ENCODE measurements around the gene RHOBTB1. TPM values are rescaled to one million over a fixed set of nuclear protein-coding genes. Genes with fewer than 3 reads are reported as not detected.
"Not testable (repeated sequence)": the region's sequence is repeated elsewhere in the genome, so short reads cannot be mapped to it uniquely, and the experiment has no call there.

RHOBTB1 gene
- total and polyA plus RNA-seq, 2 donors from 2014 or later, result 14.6 to 34.5 TPM

DNA sequence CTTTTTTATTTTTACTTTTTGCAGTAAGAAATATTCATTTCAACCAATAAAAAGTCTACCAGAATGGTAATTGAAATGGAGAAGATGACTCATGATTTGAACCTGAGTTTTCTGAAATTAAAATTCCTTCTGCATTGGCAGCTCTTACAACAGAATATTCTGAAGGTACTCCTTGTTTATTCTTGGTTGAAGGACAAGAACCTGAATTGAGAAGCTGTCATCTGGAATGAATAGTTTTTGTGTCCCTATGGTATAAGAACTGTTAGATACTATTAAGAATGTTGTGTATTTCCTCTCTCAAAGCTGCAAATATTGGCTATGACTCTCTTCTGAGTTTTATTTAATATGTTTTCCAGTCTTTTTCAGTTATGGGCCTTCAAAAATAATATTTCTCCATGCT lies 109.6 kb downstream of the RHOBTB1 start:
- FAIRE-seq, result no peak
- Histone ChIP-seq H3K9ac (ENCODE audit: low read length in 3 of 3) (no peak overlapping the region), H3K4me3 (ENCODE audit: low read length in 3 of 3) (no peak overlapping the region), H3K9me3 (ENCODE audit: control insufficient read depth in 2 of 3, insufficient read depth in 1 of 3, low read length in 3 of 3) (no peaks in the 10 kb centered on the region), H3K27ac (ENCODE audit: low read depth in 2 of 2, low read length in 2 of 2) (no peak overlapping the region), H3K27me3 (ENCODE audit: control insufficient read depth, insufficient read depth, low read length) (no peaks in the 10 kb centered on the region), H3K4me1 (ENCODE audit: control insufficient read depth in 2 of 3, insufficient read depth in 2 of 3, low read depth in 1 of 3, low read length in 3 of 3) (no peaks in the 10 kb centered on the region), H3K36me3 (ENCODE audit: control insufficient read depth in 2 of 3, insufficient read depth in 3 of 3, low read length in 3 of 3) (no peaks in the 10 kb centered on the region)
- intact Hi-C loops (cut with DNase I), result no loop called here
- TF ChIP-seq, protein P1, sequence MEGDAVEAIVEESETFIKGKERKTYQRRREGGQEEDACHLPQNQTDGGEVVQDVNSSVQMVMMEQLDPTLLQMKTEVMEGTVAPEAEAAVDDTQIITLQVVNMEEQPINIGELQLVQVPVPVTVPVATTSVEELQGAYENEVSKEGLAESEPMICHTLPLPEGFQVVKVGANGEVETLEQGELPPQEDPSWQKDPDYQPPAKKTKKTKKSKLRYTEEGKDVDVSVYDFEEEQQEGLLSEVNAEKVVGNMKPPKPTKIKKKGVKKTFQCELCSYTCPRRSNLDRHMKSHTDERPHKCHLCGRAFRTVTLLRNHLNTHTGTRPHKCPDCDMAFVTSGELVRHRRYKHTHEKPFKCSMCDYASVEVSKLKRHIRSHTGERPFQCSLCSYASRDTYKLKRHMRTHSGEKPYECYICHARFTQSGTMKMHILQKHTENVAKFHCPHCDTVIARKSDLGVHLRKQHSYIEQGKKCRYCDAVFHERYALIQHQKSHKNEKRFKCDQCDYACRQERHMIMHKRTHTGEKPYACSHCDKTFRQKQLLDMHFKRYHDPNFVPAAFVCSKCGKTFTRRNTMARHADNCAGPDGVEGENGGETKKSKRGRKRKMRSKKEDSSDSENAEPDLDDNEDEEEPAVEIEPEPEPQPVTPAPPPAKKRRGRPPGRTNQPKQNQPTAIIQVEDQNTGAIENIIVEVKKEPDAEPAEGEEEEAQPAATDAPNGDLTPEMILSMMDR (IDR thresholded peaks at IDR 0.05; ENCODE audit: borderline replicate concordance, extremely low read depth, insufficient read depth), result no peak
- DNase-seq, result no peak

DNA sequence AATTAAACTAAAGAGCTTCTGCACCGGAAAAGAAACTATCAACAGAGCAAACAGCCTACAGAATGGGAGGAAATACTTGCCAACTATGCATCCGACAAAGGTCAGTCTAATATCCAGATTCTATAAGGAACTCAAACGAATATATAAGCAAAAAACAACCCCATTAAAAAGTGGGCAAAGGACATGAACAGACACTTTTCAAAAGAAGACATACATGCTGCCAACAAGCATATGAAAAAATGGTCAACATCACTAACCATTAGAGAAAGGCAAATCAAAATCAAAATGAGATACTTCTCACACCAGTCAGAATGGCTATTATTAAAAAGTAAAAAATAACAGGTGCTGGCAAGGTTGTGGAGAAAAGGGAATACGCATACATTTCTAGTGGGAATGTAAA lies 111.8 kb downstream of the RHOBTB1 start:
- H3K27ac ChIP-seq (ENCODE audit: low read depth in 2 of 2, low read length in 2 of 2); H3K36me3 ChIP-seq (ENCODE audit: control insufficient read depth in 2 of 3, insufficient read depth in 3 of 3, low read length in 3 of 3); H3K4me1 ChIP-seq (ENCODE audit: control insufficient read depth in 2 of 3, insufficient read depth in 2 of 3, low read depth in 1 of 3, low read length in 3 of 3); DNase-seq; intact Hi-C loops (cut with DNase I); H3K9me3 ChIP-seq (ENCODE audit: control insufficient read depth in 2 of 3, insufficient read depth in 1 of 3, low read length in 3 of 3); H3K9ac ChIP-seq (ENCODE audit: low read length in 3 of 3); H3K27me3 ChIP-seq (ENCODE audit: control insufficient read depth, insufficient read depth, low read length); FAIRE-seq; H3K4me3 ChIP-seq (ENCODE audit: low read length in 3 of 3): not testable (repeated sequence)

DNA sequence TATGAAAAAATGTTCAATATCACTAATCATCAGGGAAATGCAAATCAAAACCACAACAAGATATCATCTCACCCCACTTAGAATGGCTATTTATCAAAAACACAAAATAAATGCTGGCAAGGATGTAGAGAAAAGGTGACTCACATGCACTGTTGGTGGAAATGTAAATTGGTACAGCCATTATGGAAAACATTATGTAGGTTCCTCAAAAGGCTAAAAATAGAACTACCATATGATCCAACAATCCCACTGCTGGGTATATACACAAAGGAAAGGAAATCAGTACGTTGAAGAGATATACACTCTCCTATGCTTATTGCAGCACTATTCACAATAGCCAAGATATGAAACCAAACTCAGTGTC lies 115.5 kb downstream of the RHOBTB1 start:
- DNase-seq (no peak), FAIRE-seq (no peak)
- Histone ChIP-seq H3K4me1 (ENCODE audit: control insufficient read depth in 2 of 3, insufficient read depth in 2 of 3, low read depth in 1 of 3, low read length in 3 of 3) (peaks cover 0 to 3% (median 0%) of the 10 kb centered on the region in 3 donors), H3K27ac (ENCODE audit: low read depth in 2 of 2, low read length in 2 of 2) (peak overlapping the region; percentile 14 to 18), H3K27me3 (ENCODE audit: control insufficient read depth, insufficient read depth, low read length) (no peaks in the 10 kb centered on the region), H3K9me3 (ENCODE audit: control insufficient read depth in 2 of 3, insufficient read depth in 1 of 3, low read length in 3 of 3) (no peaks in the 10 kb centered on the region), H3K9ac (ENCODE audit: low read length in 3 of 3) (no peak overlapping the region), H3K36me3 (ENCODE audit: control insufficient read depth in 2 of 3, insufficient read depth in 3 of 3, low read length in 3 of 3) (no peaks in the 10 kb centered on the region), H3K4me3 (ENCODE audit: low read length in 3 of 3) (no peak overlapping the region)
- TF ChIP-seq, protein P1 (IDR thresholded peaks at IDR 0.05; ENCODE audit: borderline replicate concordance, extremely low read depth, insufficient read depth), result no peak
- intact Hi-C loops (cut with DNase I), result loop anchor here (10.0 kb wide), 2 partner anchors 136 to 456 kb away; no protein-coding TSS in a partner anchor

DNA sequence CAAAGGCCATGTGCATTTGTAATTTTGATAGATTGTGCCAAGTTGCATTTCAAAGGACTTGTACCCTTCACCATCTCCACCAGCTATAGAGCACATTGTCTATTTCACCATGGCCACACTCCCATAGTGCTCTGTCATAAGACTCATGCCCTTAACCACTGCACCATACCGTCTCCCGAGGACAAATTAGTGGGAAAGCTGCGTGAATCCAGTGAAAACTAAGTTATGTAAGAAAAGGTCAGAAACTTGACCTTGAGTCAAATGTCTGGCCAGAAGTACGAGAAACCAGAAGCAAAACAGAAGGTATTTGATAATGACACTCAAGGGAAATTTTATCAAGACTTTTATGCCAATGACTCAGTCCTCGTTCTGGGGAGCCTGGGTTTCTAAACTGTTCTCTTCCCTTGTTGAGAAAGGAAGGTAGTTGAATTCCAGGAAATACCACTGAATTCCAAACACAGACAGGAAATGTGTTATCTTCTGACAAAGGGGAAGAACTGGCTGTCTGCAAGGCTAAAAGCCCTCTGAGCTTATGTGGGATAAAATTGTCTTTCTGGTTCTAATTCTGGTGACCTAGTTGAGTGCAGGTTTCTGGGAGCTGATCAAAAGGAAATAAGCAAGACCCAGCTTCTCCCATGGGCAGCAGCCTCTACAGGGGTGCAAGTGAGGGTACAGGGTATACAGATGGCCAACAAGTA lies 116.0 kb downstream of the RHOBTB1 start:
- no peak overlapping the region for H3K4me3 ChIP-seq (ENCODE audit: low read length in 3 of 3)
- DNase-seq (peak in 1 of 5 donors; percentile 39), FAIRE-seq (no peak)
- H3K27me3 ChIP-seq (ENCODE audit: control insufficient read depth, insufficient read depth, low read length), result no peaks in the 10 kb centered on the region
- intact Hi-C loops (cut with DNase I), result loop anchor here (10.0 kb wide), 2 partner anchors 137 to 457 kb away; no protein-coding TSS in a partner anchor
- TF ChIP-seq, protein P1 (IDR thresholded peaks at IDR 0.05; ENCODE audit: borderline replicate concordance, extremely low read depth, insufficient read depth), result no peak
- no peaks in the 10 kb centered on the region for H3K9me3 ChIP-seq (ENCODE audit: control insufficient read depth in 2 of 3, insufficient read depth in 1 of 3, low read length in 3 of 3)
- no peaks in the 10 kb centered on the region for H3K36me3 ChIP-seq (ENCODE audit: control insufficient read depth in 2 of 3, insufficient read depth in 3 of 3, low read length in 3 of 3)
- H3K4me1 ChIP-seq (ENCODE audit: control insufficient read depth in 2 of 3, insufficient read depth in 2 of 3, low read depth in 1 of 3, low read length in 3 of 3), result peaks cover 0 to 3% (median 0%) of the 10 kb centered on the region in 3 donors
- no peak overlapping the region for H3K9ac ChIP-seq (ENCODE audit: low read length in 3 of 3)
- H3K27ac ChIP-seq (ENCODE audit: low read depth in 2 of 2, low read length in 2 of 2), result peak overlapping the region in 1 of 2 donors; percentile 26

Measured in kidney (tissue), 14 donors.